MM.1S (cell line): Measurements from ENCODE around the gene ZNF516.

ENCODE experiments used
- DNase-seq: peaks from one replicate; pipeline ENCODE4 v3.0.0-alpha.2; 2015
- H2AFZ ChIP-seq: fragments of 300-600 bp; sonication (generic); 2 replicates; pipeline ENCODE4 v1.6.0; 2016; ENCODE audit warnings: antibody characterized with exemption, low read length
- H3F3A ChIP-seq: fragments of 300-600 bp; sonication (generic); 2 replicates; pipeline ENCODE4 v1.6.1; 2016; ENCODE audit warnings: mild to moderate bottlenecking, antibody characterized with exemption, low read length, moderate library complexity, mixed read lengths; ENCODE audit not compliant: insufficient read depth
- H3K27ac ChIP-seq: fragments of 300-600 bp; sonication (generic); 2 replicates; pipeline ENCODE4 v1.5.1; 2016; ENCODE audit warnings: mild to moderate bottlenecking, low read length
- H3K27me3 ChIP-seq: fragments of 300-600 bp; sonication (generic); replicated peaks from 2 replicates; pipeline ENCODE4 v1.6.0; 2016; ENCODE audit warnings: low read length; ENCODE audit not compliant: insufficient read depth
- H3K36me3 ChIP-seq: fragments of 300-600 bp; sonication (generic); replicated peaks from 2 replicates; pipeline ENCODE4 v1.6.1; 2016; ENCODE audit warnings: mild to moderate bottlenecking, low read length, mixed read lengths; ENCODE audit not compliant: insufficient read depth
- H3K4me1 ChIP-seq: fragments of 300-600 bp; sonication (generic); 2 replicates; pipeline ENCODE4 v1.6.1; 2016; ENCODE audit warnings: low read length, mixed read lengths
- H3K4me2 ChIP-seq: fragments of 300-600 bp; sonication (generic); 2 replicates; pipeline ENCODE4 v1.6.0; 2016; ENCODE audit warnings: low read depth, low read length
- H3K4me3 ChIP-seq: fragments of 300-600 bp; sonication (generic); 2 replicates; pipeline ENCODE4 v1.5.1; 2016; ENCODE audit warnings: low read length, mixed read lengths
- H3K79me2 ChIP-seq: fragments of 300-600 bp; sonication (generic); 2 replicates; pipeline ENCODE4 v1.6.1; 2016; ENCODE audit warnings: mixed run types, low read length, mixed read lengths
- H3K9ac ChIP-seq: fragments of 300-600 bp; sonication (generic); 2 replicates; pipeline ENCODE4 v1.6.1; 2016; ENCODE audit warnings: low read length, mixed read lengths
- H3K9me2 ChIP-seq: fragments of 300-600 bp; sonication (generic); replicated peaks from 2 replicates; pipeline ENCODE4 v1.6.1; 2016; ENCODE audit warnings: mild to moderate bottlenecking, low read length, mixed read lengths; ENCODE audit not compliant: insufficient read depth
- H3K9me3 ChIP-seq: fragments of 300-600 bp; sonication (generic); replicated peaks from 2 replicates; pipeline ENCODE4 v1.6.1; 2016; ENCODE audit warnings: mild to moderate bottlenecking, low read length, mixed read lengths; ENCODE audit not compliant: insufficient read depth
- H4K20me1 ChIP-seq: fragments of 300-600 bp; sonication (generic); 2 replicates; pipeline ENCODE4 v1.6.1; 2016; ENCODE audit warnings: mild to moderate bottlenecking, low read length, moderate library complexity, mixed read lengths; ENCODE audit not compliant: insufficient read depth
- CTCF ChIP-seq: fragments of 300-600 bp; sonication (generic); IDR thresholded peaks from 2 replicates; pipeline ENCODE4 v1.5.1; 2016; ENCODE audit warnings: antibody characterized with exemption, low read length, mixed read lengths
- EZH2 ChIP-seq: fragments of 300-600 bp; sonication (generic); optimal IDR thresholded peaks from 2 replicates; pipeline ENCODE3; 2017; ENCODE audit warnings: low read depth, mild to moderate bottlenecking, antibody characterized with exemption, low read length, mixed read lengths
- EZH2phosphoT487 ChIP-seq: fragments of 300-600 bp; sonication (generic); IDR thresholded peaks from 2 replicates; pipeline ENCODE4 v1.6.1; 2018; ENCODE audit warnings: antibody characterized with exemption, low read length

Gene ZNF516

GRCh38 chr18:76461148-76461547 is 33.9 kb downstream of the ZNF516 start:
- Histone ChIP-seq H3K9me3 (no peaks in the 10 kb centered on the region), H4K20me1 (no peaks in the 10 kb centered on the region), H3K4me3 (no peak overlapping the region), H3F3A (no peaks in the 10 kb centered on the region), H3K4me2 (no peak overlapping the region), H3K9me2 (no peaks in the 10 kb centered on the region), H3K79me2 (no peaks in the 10 kb centered on the region), H3K4me1 (no peaks in the 10 kb centered on the region), H2AFZ (no peak overlapping the region), H3K27me3 (no peaks in the 10 kb centered on the region), H3K9ac (no peak overlapping the region), H3K36me3 (no peaks in the 10 kb centered on the region), H3K27ac (no peak overlapping the region)
- TF ChIP-seq CTCF, result no peak
- no peak for TF ChIP-seq EZH2
- TF ChIP-seq EZH2phosphoT487, result no peak
- DNase-seq, result no peak

GRCh38 chr18:76460482-76460881 is 34.6 kb downstream of the ZNF516 start:
- no peaks in the 10 kb centered on the region for H3K9me3 ChIP-seq
- H3K9ac ChIP-seq, result no peak overlapping the region
- H3F3A ChIP-seq, result no peaks in the 10 kb centered on the region
- H3K36me3 ChIP-seq, result no peaks in the 10 kb centered on the region
- H4K20me1 ChIP-seq, result no peaks in the 10 kb centered on the region
- no peak overlapping the region for H3K4me3 ChIP-seq
- no peaks in the 10 kb centered on the region for H3K79me2 ChIP-seq
- H3K9me2 ChIP-seq, result no peaks in the 10 kb centered on the region
- H3K27ac ChIP-seq, result no peak overlapping the region
- DNase-seq, result no peak
- no peaks in the 10 kb centered on the region for H3K27me3 ChIP-seq
- H2AFZ ChIP-seq, result no peak overlapping the region
- H3K4me1 ChIP-seq, result no peaks in the 10 kb centered on the region
- no peak for TF ChIP-seq EZH2
- no peak for TF ChIP-seq CTCF
- no peak for TF ChIP-seq EZH2phosphoT487
- H3K4me2 ChIP-seq, result no peak overlapping the region

GRCh38 chr18:76459687-76460350 is 35.2 kb downstream of the ZNF516 start:
- Histone ChIP-seq H3K4me3 (no peak overlapping the region), H3K9ac (no peak overlapping the region), H3K36me3 (no peaks in the 10 kb centered on the region), H3K4me2 (no peak overlapping the region), H3K27me3 (no peaks in the 10 kb centered on the region), H3K27ac (no peak overlapping the region), H3K9me3 (no peaks in the 10 kb centered on the region), H3K4me1 (no peaks in the 10 kb centered on the region), H4K20me1 (no peaks in the 10 kb centered on the region), H3K79me2 (no peaks in the 10 kb centered on the region), H2AFZ (no peak overlapping the region), H3F3A (no peaks in the 10 kb centered on the region), H3K9me2 (no peaks in the 10 kb centered on the region)
- no peak for DNase-seq
- TF ChIP-seq EZH2 (no peak), EZH2phosphoT487 (no peak), CTCF (no peak)
